ENCODE data around the gene PTGES3. TPM values are rescaled to one million over a fixed set of nuclear protein-coding genes. Genes with fewer than 3 reads are reported as not detected.
A peak's percentile ranks its signal among the peaks of the same experiment; 100 is the strongest.

Gene PTGES3
- total RNA-seq, 2 donors from 2014 or later, result 27.4 to 56.0 TPM

GRCh38 chr12:56678852-56679251 is 9.2 kb downstream of the PTGES3 start:
- 88 to 100% methylated on average over 2 of the region's 2 CpGs for WGBS, 2 donors
- no peak for TF ChIP-seq CTCF (IDR thresholded peaks at IDR 0.05)
- TF ChIP-seq POLR2A (IDR thresholded peaks at IDR 0.05), result no peak
- peaks cover 73% of the 10 kb centered on the region for H3K4me1 ChIP-seq

GRCh38 chr12:56677680-56678079 is 10.4 kb downstream of the PTGES3 start:
- H3K4me1 ChIP-seq, result peaks cover 71% of the 10 kb centered on the region
- peaks cover 0 to 3% (median 0%) of the 10 kb centered on the region in 3 donors for H3K9me3 ChIP-seq
- H3K27ac ChIP-seq, result no peak overlapping the region
- no peak for DNase-seq
- H3K36me3 ChIP-seq (replicated peaks in 1 of 2; ENCODE audit: insufficient read depth in 1 of 2, low read depth in 2 of 2), result no peaks in the 10 kb centered on the region
- 68 to 78% methylated on average over 1 of the region's 1 CpG for WGBS, 2 donors
- ATAC-seq, result no peak
- TF ChIP-seq CTCF (IDR thresholded peaks at IDR 0.05), result no peak
- no peak for TF ChIP-seq POLR2A (IDR thresholded peaks at IDR 0.05)
- intact Hi-C loops (cut with DNase I), result no loop called here
- no peaks in the 10 kb centered on the region for H3K27me3 ChIP-seq
- no peak overlapping the region for H3K4me3 ChIP-seq

More at GRCh38 chr12:56678852-56679251, 9.2 kb downstream of the PTGES3 start:
- Histone ChIP-seq H3K4me3 (no peak overlapping the region), H3K9me3 (peaks cover 0 to 3% (median 0%) of the 10 kb centered on the region in 3 donors), H3K27ac (no peak overlapping the region), H3K27me3 (no peaks in the 10 kb centered on the region), H3K36me3 (replicated peaks in 1 of 2; ENCODE audit: insufficient read depth in 1 of 2, low read depth in 2 of 2) (no peaks in the 10 kb centered on the region)
- no peak for ATAC-seq
- no peak for DNase-seq
- intact Hi-C loops (cut with DNase I), result no loop called here

- no peak overlapping the region for H3K4me3 ChIP-seq
- no peaks in the 10 kb centered on the region for H3K36me3 ChIP-seq (replicated peaks in 1 of 2; ENCODE audit: insufficient read depth in 1 of 2, low read depth in 2 of 2)
- intact Hi-C loops (cut with DNase I), result no loop called here
- H3K4me1 ChIP-seq, result peaks cover 71% of the 10 kb centered on the region
- no peak for DNase-seq
- 74 to 77% methylated on average over 11 of the region's 11 CpGs for WGBS, 2 donors
- no peak overlapping the region for H3K27ac ChIP-seq
- H3K9me3 ChIP-seq, result peaks cover 0 to 3% (median 0%) of the 10 kb centered on the region in 3 donors
- no peak for ATAC-seq
- TF ChIP-seq CTCF (IDR thresholded peaks at IDR 0.05) (no peak), POLR2A (IDR thresholded peaks at IDR 0.05) (no peak)
- H3K27me3 ChIP-seq, result no peaks in the 10 kb centered on the region
These were observed 11.1 kb downstream of the PTGES3 start for GRCh38 chr12:56676851-56677580.

GRCh38 chr12:56671608-56672007 is 16.5 kb downstream of the PTGES3 start:
- peaks cover 37% of the 10 kb centered on the region for H3K4me1 ChIP-seq
- intact Hi-C loops (cut with DNase I), result no loop called here
- no peak for DNase-seq
- 32 to 46% methylated on average over 2 of the region's 2 CpGs for WGBS, 2 donors
- H3K27me3 ChIP-seq, result no peaks in the 10 kb centered on the region
- ATAC-seq, result no peak
- no peak overlapping the region for H3K4me3 ChIP-seq
- TF ChIP-seq POLR2A (IDR thresholded peaks at IDR 0.05) (no peak), CTCF (IDR thresholded peaks at IDR 0.05) (no peak)
- peak overlapping the region in 1 of 4 donors; percentile 56 for H3K27ac ChIP-seq
- H3K36me3 ChIP-seq (replicated peaks in 1 of 2; ENCODE audit: insufficient read depth in 1 of 2, low read depth in 2 of 2), result peaks cover 4 to 18% of the 10 kb centered on the region in 2 donors
- H3K9me3 ChIP-seq, result peaks cover 0 to 3% (median 0%) of the 10 kb centered on the region in 3 donors

GRCh38 chr12:56670836-56671235 is 17.2 kb downstream of the PTGES3 start:
- ATAC-seq (no peak), DNase-seq (no peak)
- Histone ChIP-seq H3K36me3 (replicated peaks in 1 of 2; ENCODE audit: insufficient read depth in 1 of 2, low read depth in 2 of 2) (peaks cover 4 to 20% of the 10 kb centered on the region in 2 donors), H3K27ac (peak overlapping the region in 1 of 4 donors; percentile 56), H3K27me3 (no peaks in the 10 kb centered on the region), H3K4me3 (no peak overlapping the region), H3K9me3 (no peaks in the 10 kb centered on the region), H3K4me1 (peaks cover 31% of the 10 kb centered on the region)
- intact Hi-C loops (cut with DNase I), result no loop called here
- no peak for TF ChIP-seq CTCF (IDR thresholded peaks at IDR 0.05)
- no peak for TF ChIP-seq POLR2A (IDR thresholded peaks at IDR 0.05)
- WGBS, 2 donors, result 69 to 76% methylated on average over 4 of the region's 4 CpGs

Data from body of pancreas (tissue), 4 donors.